MG63 (cell line): ENCODE data around the gene RPA3. TPM values are rescaled to one million over a fixed set of nuclear protein-coding genes. Genes with fewer than 3 reads are reported as not detected.
"Not testable (repeated sequence)": the region's sequence is repeated elsewhere in the genome, so short reads cannot be mapped to it uniquely, and the experiment has no call there.

Experiments used
- DNase-seq: peaks from one replicate; pipeline ENCODE4 v3.0.0-alpha.2; 2020
- H3K27me3 ChIP-seq: fragments of 250-450 bp; sonication (Bioruptor Pico); 2 replicates; pipeline ENCODE4 v1.5.1; 2020; ENCODE audit warnings: mild to moderate bottlenecking, moderate library complexity
- H3K36me3 ChIP-seq: fragments of 250-450 bp; sonication (Bioruptor Pico); 2 replicates; pipeline ENCODE4 v1.5.1; 2020; ENCODE audit warnings: mild to moderate bottlenecking, moderate library complexity
- H3K4me3 ChIP-seq: fragments of 250-450 bp; sonication (Bioruptor Pico); 2 replicates; pipeline ENCODE4 v1.5.1; 2020; ENCODE audit warnings: mild to moderate bottlenecking, moderate library complexity
- H3K9me3 ChIP-seq: fragments of 250-450 bp; sonication (Bioruptor Pico); 2 replicates; pipeline ENCODE4 v1.5.1; 2020; ENCODE audit warnings: mild to moderate bottlenecking, moderate library complexity
- total RNA-seq: library from RNA; depleted of rRNA; stranded (reverse); fragments of >200 nt; shearing (Covaris generic); gene quantifications from 2 replicates; pipeline ENCODE4 v1.2.3, GENCODE V29; 2014; ENCODE audit warnings: low replicate concordance

Gene RPA3
- total RNA-seq, 1 experiment from 2014 or later, result 81.5 TPM

GRCh38 chr7:7681936-7682329, 36.5 kb downstream of the RPA3 start:
- Histone ChIP-seq H3K27me3 (no peaks in the 10 kb centered on the region), H3K9me3 (no peaks in the 10 kb centered on the region), H3K4me3 (no peak overlapping the region), H3K36me3 (no peaks in the 10 kb centered on the region)
- DNase-seq, result no peak

DNA sequence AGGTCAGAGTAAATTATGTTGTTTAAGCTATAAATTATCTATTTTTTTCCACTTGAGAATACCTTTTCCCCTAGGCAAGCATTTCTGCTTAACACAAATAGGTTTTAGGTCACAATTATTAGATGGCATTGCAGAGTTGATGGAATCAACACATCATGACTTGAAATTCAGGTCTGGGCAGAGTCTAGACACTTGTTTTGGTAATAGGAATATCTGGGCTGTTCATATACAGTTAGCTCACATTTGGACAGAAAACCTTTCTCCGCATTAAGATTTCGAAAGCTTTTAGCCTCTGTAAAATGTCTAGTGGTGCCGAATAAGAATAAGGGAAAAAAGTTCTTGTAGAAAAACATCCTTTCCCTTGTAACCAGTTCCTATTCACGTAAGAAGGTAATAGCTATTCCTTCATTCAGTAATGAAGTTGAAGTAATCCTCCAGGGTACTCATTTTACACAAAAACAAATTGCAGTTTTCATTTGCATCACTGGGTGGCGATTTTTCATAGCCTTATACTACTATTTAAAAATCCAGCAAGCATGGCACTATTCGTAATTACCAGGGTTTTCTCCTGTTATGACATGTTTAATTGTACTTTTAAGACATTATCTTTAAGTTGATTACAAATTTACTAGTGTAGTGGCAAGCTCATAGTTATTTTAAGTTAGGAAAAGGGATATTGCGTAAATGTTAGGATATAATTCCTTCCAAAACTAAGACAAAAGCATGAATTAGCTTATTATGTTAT, 37.0 kb downstream of the RPA3 start:
- no peak for DNase-seq
- H3K27me3 ChIP-seq, result no peaks in the 10 kb centered on the region
- no peak overlapping the region for H3K4me3 ChIP-seq
- no peaks in the 10 kb centered on the region for H3K36me3 ChIP-seq
- H3K9me3 ChIP-seq, result no peaks in the 10 kb centered on the region

DNA sequence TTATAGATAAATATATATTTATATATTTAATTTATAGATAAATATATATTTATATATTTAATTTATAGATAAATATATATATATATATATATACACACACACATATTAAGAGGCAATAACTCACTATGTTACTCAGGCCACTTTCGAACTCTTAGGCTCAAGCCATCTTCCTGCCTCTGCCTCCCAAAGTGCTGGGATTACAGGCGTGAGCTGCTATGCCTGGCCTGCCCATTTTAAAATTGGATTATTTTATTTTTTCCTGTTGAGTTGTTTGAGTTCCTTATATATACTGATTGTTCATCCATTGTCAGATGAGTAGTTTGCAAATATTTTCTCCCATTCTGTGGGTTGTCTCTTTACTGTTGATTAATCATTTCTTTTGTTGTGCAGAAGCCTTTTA, 38.8 kb downstream of the RPA3 start:
- H3K4me3 ChIP-seq, H3K36me3 ChIP-seq, H3K27me3 ChIP-seq, DNase-seq, H3K9me3 ChIP-seq: not testable (repeated sequence)

DNA sequence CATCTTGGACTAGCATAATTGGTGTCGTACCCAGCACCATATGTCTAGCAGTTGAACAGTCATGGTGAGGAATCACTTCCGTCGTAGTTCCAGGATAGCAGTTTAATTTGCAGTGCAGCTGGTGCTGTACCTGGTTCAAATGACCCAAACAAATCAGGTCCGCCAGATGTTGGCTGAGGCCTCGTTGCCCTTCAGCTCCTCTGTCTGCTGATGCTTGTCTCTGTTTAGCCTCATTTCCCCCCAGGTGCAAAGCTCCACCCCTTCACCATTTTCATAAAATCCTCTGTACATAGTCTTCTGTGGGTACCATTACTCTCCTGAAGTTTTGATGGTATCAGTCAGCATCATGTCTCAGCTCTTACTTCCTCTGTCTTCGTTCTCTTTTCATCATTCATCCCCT, 42.7 kb downstream of the RPA3 start:
- Histone ChIP-seq H3K4me3 (no peak overlapping the region), H3K36me3 (no peaks in the 10 kb centered on the region), H3K27me3 (no peaks in the 10 kb centered on the region), H3K9me3 (no peaks in the 10 kb centered on the region)
- no peak for DNase-seq

DNA sequence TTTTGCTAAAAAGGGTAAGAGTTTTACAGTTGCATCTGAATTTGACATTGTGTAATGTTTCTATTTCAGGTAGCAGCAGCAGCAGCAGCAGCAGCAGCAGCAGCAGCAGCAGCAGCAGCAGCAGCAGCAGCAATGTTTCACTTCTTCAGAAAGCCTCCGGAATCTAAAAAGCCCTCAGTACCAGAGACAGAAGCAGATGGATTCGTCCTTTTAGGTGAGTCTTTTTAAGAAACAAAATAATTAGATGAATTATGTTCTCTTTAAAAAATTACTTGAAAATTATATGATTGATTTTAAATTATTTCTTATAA, 45.2 kb downstream of the RPA3 start:
- H3K27me3 ChIP-seq, result no peaks in the 10 kb centered on the region
- no peak overlapping the region for H3K4me3 ChIP-seq
- DNase-seq, result no peak
- no peaks in the 10 kb centered on the region for H3K9me3 ChIP-seq
- H3K36me3 ChIP-seq, result no peaks in the 10 kb centered on the region

- H3K4me3 ChIP-seq, result no peak overlapping the region
- no peaks in the 10 kb centered on the region for H3K27me3 ChIP-seq
- no peaks in the 10 kb centered on the region for H3K9me3 ChIP-seq
- no peak for DNase-seq
- no peaks in the 10 kb centered on the region for H3K36me3 ChIP-seq
These were observed 45.7 kb downstream of the RPA3 start for GRCh38 chr7:7672545-7673239.

DNA sequence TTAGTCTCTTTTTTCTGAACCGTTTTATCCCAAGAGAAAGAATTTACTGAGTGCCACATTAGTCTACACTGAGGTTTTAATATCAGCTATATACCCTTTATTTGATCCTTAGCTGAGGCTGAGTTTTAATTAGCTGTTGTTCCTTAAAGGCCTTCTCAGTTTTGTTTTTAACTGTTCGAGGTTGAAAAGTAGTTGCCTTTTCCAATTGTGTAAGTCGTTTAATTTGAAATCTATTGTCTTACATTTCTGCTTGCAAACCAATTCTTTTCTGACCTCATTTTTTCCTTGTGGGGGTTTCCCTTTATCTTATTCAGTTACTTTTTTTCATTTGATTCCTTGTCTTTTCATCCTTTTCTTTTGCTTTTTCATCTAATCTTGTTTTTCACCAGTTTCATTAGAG, 47.0 kb downstream of the RPA3 start:
- Histone ChIP-seq H3K27me3 (no peaks in the 10 kb centered on the region), H3K9me3 (no peaks in the 10 kb centered on the region), H3K36me3 (no peaks in the 10 kb centered on the region), H3K4me3 (no peak overlapping the region)
- DNase-seq, result no peak

DNA sequence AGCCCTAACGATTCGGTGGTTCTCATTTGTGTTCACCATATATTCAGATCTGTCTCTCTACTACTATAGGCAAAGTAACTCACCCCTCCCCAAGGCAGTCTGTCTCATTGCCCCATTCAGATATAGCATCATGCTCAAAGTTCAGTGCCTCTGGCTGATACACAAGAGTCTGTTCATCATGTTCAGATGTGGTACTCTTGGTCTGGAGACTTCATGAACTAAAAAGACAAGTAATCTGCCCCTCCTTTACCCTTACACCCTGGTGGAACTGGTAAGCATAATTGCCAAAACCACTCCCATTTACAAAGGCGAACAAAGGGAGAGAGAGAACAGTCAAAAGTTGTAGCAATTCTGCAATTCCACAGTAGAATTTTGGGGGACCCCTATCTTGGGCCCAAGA, 47.9 kb downstream of the RPA3 start:
- Histone ChIP-seq H3K4me3 (no peak overlapping the region), H3K9me3 (no peaks in the 10 kb centered on the region), H3K36me3 (no peaks in the 10 kb centered on the region), H3K27me3 (no peaks in the 10 kb centered on the region)
- no peak for DNase-seq

- no peak for DNase-seq
- Histone ChIP-seq H3K9me3 (no peaks in the 10 kb centered on the region), H3K27me3 (no peaks in the 10 kb centered on the region), H3K4me3 (no peak overlapping the region), H3K36me3 (no peaks in the 10 kb centered on the region)
These were observed 49.7 kb downstream of the RPA3 start for GRCh38 chr7:7668706-7669105.

DNA sequence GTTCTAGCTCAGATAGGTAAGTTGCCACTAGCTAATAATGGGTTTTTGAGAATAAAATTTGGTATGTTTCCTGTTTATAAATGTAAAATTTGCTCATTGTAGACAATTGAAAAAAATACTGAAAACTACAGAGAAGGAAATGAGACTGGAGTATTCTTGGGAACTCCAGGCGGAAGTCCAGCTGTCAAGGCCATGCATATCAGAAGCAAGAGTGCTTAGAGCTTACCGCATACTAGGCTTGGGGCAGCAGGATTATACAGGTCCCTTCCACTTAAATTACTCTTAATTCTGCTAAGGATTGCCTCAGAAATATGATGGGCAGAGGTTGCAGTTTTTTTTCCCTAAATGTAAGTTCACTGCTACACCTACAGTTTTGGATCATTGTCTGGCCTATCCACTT, 51.2 kb downstream of the RPA3 start:
- Histone ChIP-seq H3K4me3 (no peak overlapping the region), H3K27me3 (no peaks in the 10 kb centered on the region), H3K9me3 (no peaks in the 10 kb centered on the region), H3K36me3 (no peaks in the 10 kb centered on the region)
- DNase-seq, result no peak

GRCh38 chr7:7665031-7665430, 53.4 kb downstream of the RPA3 start:
- Histone ChIP-seq H3K4me3 (no peak overlapping the region), H3K9me3 (no peaks in the 10 kb centered on the region), H3K27me3 (no peaks in the 10 kb centered on the region), H3K36me3 (no peaks in the 10 kb centered on the region)
- no peak for DNase-seq

- H3K36me3 ChIP-seq, result no peaks in the 10 kb centered on the region
- H3K27me3 ChIP-seq, result no peaks in the 10 kb centered on the region
- H3K4me3 ChIP-seq, result no peak overlapping the region
- DNase-seq, result no peak
- 0 out of 2 replicates have a peak, but pooled peaks cover 3% of the 10 kb centered on the region for H3K9me3 ChIP-seq
These were observed 54.1 kb downstream of the RPA3 start for GRCh38 chr7:7664291-7664690.

DNA sequence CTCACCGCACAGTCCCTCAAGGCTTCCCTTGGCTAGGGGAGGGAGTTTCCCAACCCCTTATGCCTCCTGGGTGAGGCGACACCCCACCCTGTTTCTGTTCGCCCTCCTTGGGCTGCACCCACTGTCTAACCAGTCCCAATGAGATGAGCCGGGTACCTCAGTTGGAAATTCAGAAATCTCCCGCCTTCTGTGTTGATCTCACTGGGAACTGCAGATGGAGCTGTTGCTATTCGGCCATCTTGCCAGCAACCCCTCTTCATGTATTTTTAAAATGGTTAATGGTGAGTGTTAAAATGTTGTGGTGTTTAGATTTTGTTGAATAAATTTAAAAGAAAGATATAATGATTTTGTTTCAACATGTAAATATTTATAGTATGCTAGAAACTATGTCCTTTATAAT, 55.9 kb downstream of the RPA3 start:
- DNase-seq, result no peak
- Histone ChIP-seq H3K9me3 (0 out of 2 replicates have a peak, but pooled peaks cover 3% of the 10 kb centered on the region), H3K4me3 (no peak overlapping the region), H3K36me3 (no peaks in the 10 kb centered on the region), H3K27me3 (no peaks in the 10 kb centered on the region)

DNA sequence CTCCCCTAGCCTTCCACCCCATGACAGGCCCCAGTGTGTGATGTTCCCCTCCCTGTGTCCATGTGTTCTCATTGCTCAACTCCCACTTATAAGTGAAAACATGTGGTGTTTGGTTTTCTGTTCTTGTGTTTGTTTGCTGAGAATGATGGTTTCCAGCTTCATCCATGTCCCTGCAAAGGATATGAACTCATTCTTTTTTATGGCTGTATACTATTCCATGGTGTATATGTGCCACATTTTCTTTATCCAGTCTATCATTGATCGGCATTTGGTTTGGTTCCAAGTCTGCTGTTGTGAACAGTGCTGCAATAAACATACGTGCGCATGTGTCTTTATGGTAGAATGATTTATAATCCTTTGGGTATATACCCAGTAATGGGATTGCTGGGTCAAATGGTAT, 61.9 kb downstream of the RPA3 start:
- H3K27me3 ChIP-seq, H3K36me3 ChIP-seq, H3K4me3 ChIP-seq, H3K9me3 ChIP-seq, DNase-seq: not testable (repeated sequence)

DNA sequence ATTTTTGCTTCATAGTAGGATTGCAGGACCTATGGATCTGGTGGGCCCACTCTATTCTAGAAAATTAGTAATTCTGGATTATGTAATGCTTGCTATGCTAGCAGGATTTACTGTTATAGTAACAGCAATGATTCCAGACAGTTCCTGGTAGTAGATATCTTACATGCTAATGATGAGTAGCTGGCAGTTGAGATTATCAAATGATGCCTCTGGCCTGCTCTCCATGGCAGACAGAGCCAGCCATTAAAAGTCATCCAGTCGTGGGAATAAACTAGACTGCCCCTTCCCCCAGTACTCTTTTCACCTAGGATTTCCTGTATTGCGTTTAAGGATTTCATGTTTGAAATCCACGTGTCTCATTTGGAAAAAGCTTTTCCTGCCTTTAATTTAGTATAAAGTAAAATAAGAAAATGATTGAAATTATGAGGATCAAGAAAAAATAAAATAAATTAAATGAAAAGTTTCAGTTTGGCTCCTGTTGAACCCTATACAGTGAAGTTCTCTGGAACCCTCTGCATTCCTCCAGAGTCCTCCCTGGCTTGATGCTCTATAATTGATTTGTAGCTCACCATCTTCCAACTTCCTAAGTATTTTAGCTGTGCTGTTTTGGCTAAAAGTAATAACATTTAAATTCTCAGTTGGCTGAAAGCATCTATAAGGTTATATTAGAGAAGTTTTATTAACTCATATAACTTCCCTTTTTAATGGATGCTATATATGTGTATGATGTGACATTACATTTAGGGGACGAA, 63.3 kb downstream of the RPA3 start:
- Histone ChIP-seq H3K36me3 (no peaks in the 10 kb centered on the region), H3K9me3 (0 out of 2 replicates have a peak, but pooled peaks cover 3% of the 10 kb centered on the region), H3K27me3 (no peaks in the 10 kb centered on the region), H3K4me3 (no peak overlapping the region)
- no peak for DNase-seq

DNA sequence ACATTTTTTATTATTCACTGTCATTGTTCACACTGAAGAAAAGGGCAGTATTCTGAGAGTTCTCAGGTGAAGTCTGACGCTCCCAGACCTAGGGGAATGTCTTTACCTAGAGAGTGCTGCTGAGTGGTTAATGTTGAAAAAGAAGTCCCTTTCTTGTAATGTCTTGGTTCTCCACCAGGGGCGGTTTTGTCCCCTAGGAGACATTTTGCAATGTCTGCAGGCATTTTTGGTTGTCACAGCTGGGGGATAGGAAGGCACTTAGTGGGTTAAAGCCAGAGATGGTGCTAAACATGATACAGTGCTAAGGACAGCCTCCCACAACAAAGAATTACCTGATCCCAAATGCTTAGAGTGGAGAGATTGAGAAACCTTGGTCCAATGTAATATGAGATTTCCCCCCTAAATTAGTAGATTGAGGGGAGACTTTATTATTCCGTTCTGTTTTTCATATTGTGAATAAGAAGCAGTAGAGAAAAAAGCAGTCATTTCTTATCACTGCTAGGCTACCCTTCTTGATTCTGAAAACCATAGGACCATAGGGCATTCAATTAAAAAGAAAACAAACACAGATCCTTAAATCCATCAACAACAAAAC, 64.7 kb downstream of the RPA3 start:
- Histone ChIP-seq H3K4me3 (no peak overlapping the region), H3K9me3 (no peaks in the 10 kb centered on the region), H3K27me3 (no peaks in the 10 kb centered on the region), H3K36me3 (no peaks in the 10 kb centered on the region)
- DNase-seq, result no peak

GRCh38 chr7:7652798-7653540, 65.4 kb downstream of the RPA3 start:
- Histone ChIP-seq H3K27me3 (no peaks in the 10 kb centered on the region), H3K4me3 (no peak overlapping the region), H3K9me3 (no peaks in the 10 kb centered on the region), H3K36me3 (no peaks in the 10 kb centered on the region)
- no peak for DNase-seq
